ENCODE data around the gene SPARC.

SPARC gene

DNA sequence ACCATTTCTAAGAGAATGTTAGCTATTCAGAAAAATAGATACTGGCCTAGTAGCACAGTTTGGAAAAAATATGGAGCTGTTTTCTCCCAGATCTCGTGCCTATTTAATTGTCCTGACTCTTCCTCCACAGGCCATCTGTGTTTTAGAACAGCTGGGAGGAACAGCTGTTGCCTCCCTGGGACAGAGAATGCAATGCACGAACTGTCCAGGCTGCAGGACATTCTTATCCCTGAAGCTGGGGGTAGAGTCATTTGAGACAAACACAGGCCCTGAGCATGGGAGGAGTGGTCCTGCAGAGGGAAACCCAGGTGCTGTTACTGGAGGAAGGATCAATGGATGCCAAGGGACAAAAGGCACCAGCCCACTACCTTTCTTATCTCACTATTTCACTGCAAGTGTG lies 20.9 kb upstream of the SPARC start:
- TF ChIP-seq, protein P1, sequence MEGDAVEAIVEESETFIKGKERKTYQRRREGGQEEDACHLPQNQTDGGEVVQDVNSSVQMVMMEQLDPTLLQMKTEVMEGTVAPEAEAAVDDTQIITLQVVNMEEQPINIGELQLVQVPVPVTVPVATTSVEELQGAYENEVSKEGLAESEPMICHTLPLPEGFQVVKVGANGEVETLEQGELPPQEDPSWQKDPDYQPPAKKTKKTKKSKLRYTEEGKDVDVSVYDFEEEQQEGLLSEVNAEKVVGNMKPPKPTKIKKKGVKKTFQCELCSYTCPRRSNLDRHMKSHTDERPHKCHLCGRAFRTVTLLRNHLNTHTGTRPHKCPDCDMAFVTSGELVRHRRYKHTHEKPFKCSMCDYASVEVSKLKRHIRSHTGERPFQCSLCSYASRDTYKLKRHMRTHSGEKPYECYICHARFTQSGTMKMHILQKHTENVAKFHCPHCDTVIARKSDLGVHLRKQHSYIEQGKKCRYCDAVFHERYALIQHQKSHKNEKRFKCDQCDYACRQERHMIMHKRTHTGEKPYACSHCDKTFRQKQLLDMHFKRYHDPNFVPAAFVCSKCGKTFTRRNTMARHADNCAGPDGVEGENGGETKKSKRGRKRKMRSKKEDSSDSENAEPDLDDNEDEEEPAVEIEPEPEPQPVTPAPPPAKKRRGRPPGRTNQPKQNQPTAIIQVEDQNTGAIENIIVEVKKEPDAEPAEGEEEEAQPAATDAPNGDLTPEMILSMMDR (conservative IDR thresholded peaks at IDR 0.05; ENCODE audit: low read depth, low read length) = no peak
- H3K79me2 ChIP-seq (ENCODE audit: insufficient read depth, low read depth) = no peaks in the 10 kb centered on the region
- no peaks in the 10 kb centered on the region for H4K20me1 ChIP-seq (ENCODE audit: insufficient read depth)
- H3K27me3 ChIP-seq (ENCODE audit: insufficient read depth, low read depth) = no peaks in the 10 kb centered on the region
- no peak overlapping the region for H3K4me3 ChIP-seq (IDR thresholded peaks at IDR 0.05; ENCODE audit: insufficient read depth, low read depth, low read length)
- H2AFZ ChIP-seq (ENCODE audit: low read depth) = no peak overlapping the region
- H3K9ac ChIP-seq = no peak overlapping the region
- no peak overlapping the region for H3K4me2 ChIP-seq
- H3K36me3 ChIP-seq (ENCODE audit: insufficient read depth) = no peaks in the 10 kb centered on the region
- H3K4me1 ChIP-seq (ENCODE audit: low read depth, poor library complexity, severe bottlenecking) = peaks cover 14% of the 10 kb centered on the region
- H3K27ac ChIP-seq = no peak overlapping the region

DNA sequence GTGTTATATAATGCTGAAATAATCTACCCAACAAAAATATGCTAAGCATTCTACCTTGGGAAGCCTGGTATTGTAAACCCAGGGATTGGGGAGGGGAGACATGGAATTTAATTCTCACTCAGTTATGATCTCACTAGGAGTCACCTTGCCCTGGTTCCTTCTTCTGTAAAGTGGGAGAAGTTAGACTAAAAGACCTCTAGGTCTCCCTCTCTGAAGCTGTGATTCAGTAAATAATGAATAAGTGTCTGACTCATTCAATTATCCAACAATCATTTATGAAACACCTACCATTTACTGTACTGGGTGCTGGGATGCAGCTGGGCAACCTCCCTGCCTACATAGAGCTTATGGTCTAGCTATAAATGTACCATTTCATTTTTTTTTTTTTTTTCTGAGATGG lies 20.2 kb upstream of the SPARC start:
- H3K79me2 ChIP-seq (ENCODE audit: insufficient read depth, low read depth) = no peaks in the 10 kb centered on the region
- no peaks in the 10 kb centered on the region for H4K20me1 ChIP-seq (ENCODE audit: insufficient read depth)
- H2AFZ ChIP-seq (ENCODE audit: low read depth) = no peak overlapping the region
- H3K9ac ChIP-seq = no peak overlapping the region
- TF ChIP-seq, protein P1 (conservative IDR thresholded peaks at IDR 0.05; ENCODE audit: low read depth, low read length) = no peak
- no peak overlapping the region for H3K4me3 ChIP-seq (IDR thresholded peaks at IDR 0.05; ENCODE audit: insufficient read depth, low read depth, low read length)
- H3K4me2 ChIP-seq = no peak overlapping the region
- peaks cover 14% of the 10 kb centered on the region for H3K4me1 ChIP-seq (ENCODE audit: low read depth, poor library complexity, severe bottlenecking)
- H3K27me3 ChIP-seq (ENCODE audit: insufficient read depth, low read depth) = no peaks in the 10 kb centered on the region
- no peaks in the 10 kb centered on the region for H3K36me3 ChIP-seq (ENCODE audit: insufficient read depth)
- H3K27ac ChIP-seq = no peak overlapping the region

DNA sequence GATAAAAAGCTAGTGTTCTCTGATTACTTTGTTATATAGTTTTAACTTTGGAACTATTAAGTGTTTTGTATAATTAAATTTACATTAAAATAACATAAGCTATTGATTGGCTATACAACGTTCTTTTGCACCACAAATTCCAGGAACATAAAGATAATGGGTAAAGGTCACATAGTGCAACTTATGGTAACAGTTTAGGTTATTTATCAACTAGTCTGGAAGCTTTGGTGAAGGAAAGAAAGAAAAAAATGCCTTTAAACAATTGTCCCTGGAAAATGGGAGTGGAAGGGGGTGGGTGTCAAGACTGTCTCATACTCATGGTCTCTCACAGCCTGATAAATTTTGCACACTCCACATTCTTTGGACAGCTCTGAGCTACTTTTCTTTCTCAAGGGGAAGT lies 17.1 kb upstream of the SPARC start:
- TF ChIP-seq, protein P1 (conservative IDR thresholded peaks at IDR 0.05; ENCODE audit: low read depth, low read length) = no peak
- no peak overlapping the region for H3K27ac ChIP-seq
- peaks cover 14% of the 10 kb centered on the region for H3K4me1 ChIP-seq (ENCODE audit: low read depth, poor library complexity, severe bottlenecking)
- H3K36me3 ChIP-seq (ENCODE audit: insufficient read depth) = no peaks in the 10 kb centered on the region
- H3K4me3 ChIP-seq (IDR thresholded peaks at IDR 0.05; ENCODE audit: insufficient read depth, low read depth, low read length) = no peak overlapping the region
- no peak overlapping the region for H3K9ac ChIP-seq
- H3K4me2 ChIP-seq = no peak overlapping the region; the same call in 1 of the 2 replicates
- no peaks in the 10 kb centered on the region for H3K79me2 ChIP-seq (ENCODE audit: insufficient read depth, low read depth)
- H4K20me1 ChIP-seq (ENCODE audit: insufficient read depth) = no peaks in the 10 kb centered on the region
- no peaks in the 10 kb centered on the region for H3K27me3 ChIP-seq (ENCODE audit: insufficient read depth, low read depth)
- H2AFZ ChIP-seq (ENCODE audit: low read depth) = no peak overlapping the region

DNA sequence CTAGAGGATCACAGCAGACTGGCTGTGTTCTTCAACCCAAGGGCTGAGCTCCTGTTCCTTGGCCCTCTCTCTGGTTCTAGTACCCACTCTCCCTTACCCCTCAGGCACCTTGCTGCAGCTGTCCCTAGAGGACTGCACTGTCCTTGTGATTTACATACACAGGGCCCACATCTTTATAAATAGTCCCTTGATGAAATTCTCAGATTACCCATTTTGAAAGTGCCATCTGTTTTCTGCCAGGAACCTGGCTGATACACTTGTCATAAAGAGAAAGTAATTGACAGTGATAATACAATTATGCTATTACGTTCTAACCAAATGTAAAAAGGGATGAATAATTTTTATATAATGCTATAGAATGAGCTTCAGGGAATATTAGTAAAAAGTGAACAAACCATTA lies 16.5 kb upstream of the SPARC start:
- H3K27me3 ChIP-seq (ENCODE audit: insufficient read depth, low read depth) = no peaks in the 10 kb centered on the region
- H3K4me1 ChIP-seq (ENCODE audit: low read depth, poor library complexity, severe bottlenecking) = peaks cover 14% of the 10 kb centered on the region
- H3K36me3 ChIP-seq (ENCODE audit: insufficient read depth) = no peaks in the 10 kb centered on the region
- H3K79me2 ChIP-seq (ENCODE audit: insufficient read depth, low read depth) = no peaks in the 10 kb centered on the region
- H3K9ac ChIP-seq = no peak overlapping the region
- TF ChIP-seq, protein P1 (conservative IDR thresholded peaks at IDR 0.05; ENCODE audit: low read depth, low read length) = no peak
- no peaks in the 10 kb centered on the region for H4K20me1 ChIP-seq (ENCODE audit: insufficient read depth)
- H3K27ac ChIP-seq = no peak overlapping the region
- no peak overlapping the region for H2AFZ ChIP-seq (ENCODE audit: low read depth)
- H3K4me3 ChIP-seq (IDR thresholded peaks at IDR 0.05; ENCODE audit: insufficient read depth, low read depth, low read length) = no peak overlapping the region
- no peak overlapping the region; the same call in 1 of the 2 replicates for H3K4me2 ChIP-seq

Measured in KMS-11 (cell line).